IMR-90 (cell line): ENCODE data around the gene TRPM3.

ENCODE experiments used
- FOS ChIP-seq: fragments of 150-350 bp; IDR thresholded peaks from 2 replicates; pipeline ENCODE4 v1.6.1; 2016; ENCODE audit warnings: low read depth, low read length
- MAZ ChIP-seq: IDR thresholded peaks from 2 replicates; pipeline ENCODE4 v1.6.1; 2012; ENCODE audit warnings: low read depth, mild to moderate bottlenecking, low read length, improper control_type of control experiment, moderate library complexity, borderline replicate concordance
- POLR2A ChIP-seq: IDR thresholded peaks from 2 replicates; pipeline ENCODE4 v1.6.1; 2012; ENCODE audit warnings: mild to moderate bottlenecking, low read depth, low read length
- RAD21 ChIP-seq: IDR thresholded peaks from 2 replicates; pipeline ENCODE4 v1.6.1; 2012; ENCODE audit warnings: low read length, improper control_type of control experiment
- TF ChIP-seq, protein P1 (sequence below): conservative IDR thresholded peaks from 2 replicates; pipeline ENCODE4 v1.5.1; 2012; ENCODE audit warnings: mild to moderate bottlenecking, low read depth, low read length, improper control_type of control experiment
- TF ChIP-seq, protein P2 (sequence below): fragments of 150-350 bp; IDR thresholded peaks from 2 replicates; pipeline ENCODE4 v1.6.1; 2017; ENCODE audit warnings: mild to moderate bottlenecking, antibody characterized with exemption, low read length, low read depth

DNA sequence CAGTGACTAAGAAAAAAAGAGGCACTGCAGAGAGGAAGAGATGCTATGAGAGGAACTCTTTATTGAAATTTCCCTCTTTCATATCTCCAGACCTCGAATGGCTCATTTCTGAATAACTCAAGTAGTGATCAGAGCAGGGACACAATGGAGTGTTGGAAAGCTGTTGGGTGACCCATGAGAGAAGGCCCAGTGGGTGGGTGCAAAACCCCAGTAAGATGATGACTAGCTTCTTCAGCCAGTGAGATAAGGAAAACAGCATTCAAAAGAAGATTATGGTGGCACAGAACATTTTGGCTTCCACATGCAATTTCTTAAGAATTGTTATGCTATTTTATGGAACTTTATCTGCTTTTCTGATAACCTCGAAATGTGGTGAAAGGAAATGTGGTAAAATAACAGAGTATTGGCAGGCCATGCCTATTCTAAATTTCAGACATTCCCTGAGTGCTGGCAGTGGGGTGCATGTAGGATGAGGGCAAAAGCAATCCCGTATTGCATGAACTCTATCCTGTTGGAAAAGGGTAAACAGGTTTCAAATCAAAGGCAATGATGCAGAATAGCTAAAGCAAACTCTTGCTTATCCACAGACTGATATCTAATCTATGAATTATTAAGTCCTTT, 579.0 kb downstream of the TRPM3 start:
- TF ChIP-seq, protein P1, sequence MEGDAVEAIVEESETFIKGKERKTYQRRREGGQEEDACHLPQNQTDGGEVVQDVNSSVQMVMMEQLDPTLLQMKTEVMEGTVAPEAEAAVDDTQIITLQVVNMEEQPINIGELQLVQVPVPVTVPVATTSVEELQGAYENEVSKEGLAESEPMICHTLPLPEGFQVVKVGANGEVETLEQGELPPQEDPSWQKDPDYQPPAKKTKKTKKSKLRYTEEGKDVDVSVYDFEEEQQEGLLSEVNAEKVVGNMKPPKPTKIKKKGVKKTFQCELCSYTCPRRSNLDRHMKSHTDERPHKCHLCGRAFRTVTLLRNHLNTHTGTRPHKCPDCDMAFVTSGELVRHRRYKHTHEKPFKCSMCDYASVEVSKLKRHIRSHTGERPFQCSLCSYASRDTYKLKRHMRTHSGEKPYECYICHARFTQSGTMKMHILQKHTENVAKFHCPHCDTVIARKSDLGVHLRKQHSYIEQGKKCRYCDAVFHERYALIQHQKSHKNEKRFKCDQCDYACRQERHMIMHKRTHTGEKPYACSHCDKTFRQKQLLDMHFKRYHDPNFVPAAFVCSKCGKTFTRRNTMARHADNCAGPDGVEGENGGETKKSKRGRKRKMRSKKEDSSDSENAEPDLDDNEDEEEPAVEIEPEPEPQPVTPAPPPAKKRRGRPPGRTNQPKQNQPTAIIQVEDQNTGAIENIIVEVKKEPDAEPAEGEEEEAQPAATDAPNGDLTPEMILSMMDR = no peak
- TF ChIP-seq, protein P2, sequence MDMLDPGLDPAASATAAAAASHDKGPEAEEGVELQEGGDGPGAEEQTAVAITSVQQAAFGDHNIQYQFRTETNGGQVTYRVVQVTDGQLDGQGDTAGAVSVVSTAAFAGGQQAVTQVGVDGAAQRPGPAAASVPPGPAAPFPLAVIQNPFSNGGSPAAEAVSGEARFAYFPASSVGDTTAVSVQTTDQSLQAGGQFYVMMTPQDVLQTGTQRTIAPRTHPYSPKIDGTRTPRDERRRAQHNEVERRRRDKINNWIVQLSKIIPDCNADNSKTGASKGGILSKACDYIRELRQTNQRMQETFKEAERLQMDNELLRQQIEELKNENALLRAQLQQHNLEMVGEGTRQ = no peak
- TF ChIP-seq POLR2A (no peak), MAZ (no peak), RAD21 (no peak), FOS (no peak)
